SKM-1 treated with dmso at 0.1 percent for 144 hours (cell line): ENCODE measurements around the gene KRTAP29-1.
"Not testable (repeated sequence)": the region's sequence is repeated elsewhere in the genome, so short reads cannot be mapped to it uniquely, and the experiment has no call there.

Source experiments
- DNase-seq: peaks from one replicate; lab custom pipeline; 2025; ENCODE audit not compliant: unreplicated experiment; lab: John Stamatoyannopoulos, UW

The KRTAP29-1 gene

GRCh38 chr17:41301204-41301790 lies 1.4 kb downstream of the KRTAP29-1 start:
- DNase-seq: no peak

GRCh38 chr17:41298458-41299135 lies 4.1 kb downstream of the KRTAP29-1 start:
- no peak for DNase-seq

- no peak for DNase-seq
These were observed 5.8 kb downstream of the KRTAP29-1 start for GRCh38 chr17:41296846-41297245.

GRCh38 chr17:41294016-41294415 lies 8.6 kb downstream of the KRTAP29-1 start:
- no peak for DNase-seq

- no peak for DNase-seq
These were observed 15.6 kb downstream of the KRTAP29-1 start for GRCh38 chr17:41287050-41287449.

- no peak for DNase-seq
These were observed 18.1 kb downstream of the KRTAP29-1 start for GRCh38 chr17:41284546-41284945.

GRCh38 chr17:41284043-41284442 lies 18.6 kb downstream of the KRTAP29-1 start:
- no peak for DNase-seq

- no peak for DNase-seq
These were observed 24.3 kb downstream of the KRTAP29-1 start for GRCh38 chr17:41278176-41278955.

- not testable (repeated sequence) for DNase-seq
These were observed 26.9 kb downstream of the KRTAP29-1 start, which contains the start of gene KRTAP9-7 for GRCh38 chr17:41275648-41276190. Gene KRTAP9-7 (plus strand): TSS chr17:41275698. CDS start chr17:41275698, 0 bp downstream.

GRCh38 chr17:41271858-41272257 lies 30.8 kb downstream of the KRTAP29-1 start:
- DNase-seq: no peak

- not testable (repeated sequence) for DNase-seq
These were observed 31.3 kb downstream of the KRTAP29-1 start for GRCh38 chr17:41271323-41271722.

GRCh38 chr17:41267711-41268110 lies 34.9 kb downstream of the KRTAP29-1 start:
- no peak for DNase-seq

- DNase-seq: no peak
These were observed 37.6 kb downstream of the KRTAP29-1 start, which contains the start of gene KRTAP9-6 for GRCh38 chr17:41265078-41265477. Gene KRTAP9-6 (plus strand): TSS chr17:41265378. CDS start chr17:41265378, 0 bp downstream.

- DNase-seq: no peak
These were observed 38.1 kb downstream of the KRTAP29-1 start for GRCh38 chr17:41264599-41264998.

GRCh38 chr17:41263212-41263611 lies 39.4 kb downstream of the KRTAP29-1 start:
- no peak for DNase-seq

GRCh38 chr17:41258406-41258805 lies 44.2 kb downstream of the KRTAP29-1 start:
- DNase-seq: no peak

GRCh38 chr17:41256291-41256685 lies 46.4 kb downstream of the KRTAP29-1 start:
- DNase-seq: no peak

- DNase-seq: not testable (repeated sequence)
These were observed 47.0 kb downstream of the KRTAP29-1 start, which contains the start of gene KRTAP9-9 for GRCh38 chr17:41255381-41256290. Gene KRTAP9-9 (plus strand): TSS chr17:41255384.

GRCh38 chr17:41254861-41255260 lies 47.8 kb downstream of the KRTAP29-1 start:
- DNase-seq: no peak
